Lung (tissue), 12 donors: ENCODE results near the gene SEC24C. TPM values are rescaled to one million over a fixed set of nuclear protein-coding genes. Genes with fewer than 3 reads are reported as not detected.

Source experiments
- ATAC-seq: fragments of 200-7000 bp; cut with Tn5 transposase; one replicate; pipeline ENCODE4 v1.9.1; 2020; ENCODE audit warnings: moderate number of reproducible peaks; ENCODE audit not compliant: insufficient read depth, low FRiP score
- DNase-seq, 3 donors: peaks; one replicate each; pipeline ENCODE4 v3.0.0-alpha.2; 2013 to 2017
- H3K27ac ChIP-seq, 2 donors: one replicate each; pipeline ENCODE4 v1.5.1; 2013; ENCODE audit warnings: mild to moderate bottlenecking in 2 of 2, moderate library complexity in 2 of 2, control low read depth in 1 of 2, inconsistent platforms in 1 of 2, low read depth in 1 of 2, low read length in 1 of 2
- H3K27me3 ChIP-seq, 3 donors: one replicate each; pipeline ENCODE4 v1.5.1; 2013; ENCODE audit warnings: low read length in 2 of 3; ENCODE audit not compliant: control insufficient read depth in 3 of 3, insufficient read depth in 3 of 3
- H3K36me3 ChIP-seq, 4 donors: one replicate each; pipeline ENCODE4 v1.5.1; 2013; ENCODE audit warnings: low read length in 4 of 4, mild to moderate bottlenecking in 1 of 4, moderate library complexity in 1 of 4; ENCODE audit not compliant: control insufficient read depth in 4 of 4, insufficient read depth in 4 of 4
- H3K4me1 ChIP-seq, 5 donors: one replicate each; pipeline ENCODE4 v1.5.1; 2013; ENCODE audit warnings: low read length in 5 of 5, mild to moderate bottlenecking in 2 of 5, moderate library complexity in 1 of 5; ENCODE audit not compliant: control insufficient read depth in 5 of 5, insufficient read depth in 5 of 5
- H3K4me3 ChIP-seq: one replicate; pipeline ENCODE4 v1.5.1; 2013; ENCODE audit warnings: mild to moderate bottlenecking, control low read depth, moderate library complexity
- H3K9ac ChIP-seq, 2 donors: one replicate each; pipeline ENCODE4 v1.5.1; 2013; ENCODE audit warnings: low read length in 2 of 2, control low read depth in 1 of 2; ENCODE audit not compliant: insufficient read depth in 1 of 2
- H3K9me3 ChIP-seq, 4 donors: one replicate each; pipeline ENCODE4 v1.5.1; 2013; ENCODE audit warnings: low read length in 3 of 4, mild to moderate bottlenecking in 1 of 4, moderate library complexity in 1 of 4; ENCODE audit not compliant: control insufficient read depth in 4 of 4, insufficient read depth in 3 of 4
- CTCF ChIP-seq: IDR thresholded peaks from 2 replicates; pipeline ENCODE4 v1.5.1; 2012; ENCODE audit warnings: mild to moderate bottlenecking; ENCODE audit errors: control extremely low read depth, extremely low read depth
- WGBS, 2 donors: extraction: QIAGEN DNeasy Blood & Tissue Kit; methylation state at CpG; one replicate each; pipeline ENCODE4 v1.1.7; 2013; 5-methylcytosine and 5-hydroxymethylcytosine counted together
- polyA plus RNA-seq, 2 donors: library from polyadenylated mRNA; stranded (reverse); fragments of 200-250 nt; gene quantifications; one replicate each; pipeline ENCODE4 v1.2.1, GENCODE V29; 2013
- total RNA-seq, 2 donors: library from RNA; depleted of rRNA in 1 of 2; stranded (reverse); fragments of >200 nt in 1 of 2; gene quantifications; one replicate each; pipeline ENCODE4 v1.2.1, GENCODE V29; 2014 to 2021
- donor health status: control.
- donor health status: control.
- donor health status: Bipolar disorder and iron deficiency.
- donor health status: healthy.
- donor health status: DM: yes; HTN: yes; CAD: no.

SEC24C gene
- total and polyA plus RNA-seq, 4 donors, result 42.3 to 77.4 (median 57.4) TPM

GRCh38 chr10:73742454-73742734 is 1.8 kb upstream of the SEC24C start:
- no peaks in the 10 kb centered on the region for H3K9me3 ChIP-seq
- no peak overlapping the region for H3K27ac ChIP-seq
- no peak for TF ChIP-seq CTCF
- H3K27me3 ChIP-seq, result no peaks in the 10 kb centered on the region
- WGBS, 2 donors, result 86 to 93% methylated on average over 5 of the region's 5 CpGs
- no peak for ATAC-seq
- H3K36me3 ChIP-seq, result peaks cover 6 to 10% (median 8%) of the 10 kb centered on the region in 4 donors
- H3K9ac ChIP-seq, result peak overlapping the region in 1 of 2 donors; percentile 100
- DNase-seq, result no peak
- H3K4me1 ChIP-seq, result peaks cover 2 to 19% (median 6%) of the 10 kb centered on the region in 5 donors
- no peak overlapping the region for H3K4me3 ChIP-seq

- DNase-seq, result no peak
- H3K27me3 ChIP-seq, result no peaks in the 10 kb centered on the region
- no peaks in the 10 kb centered on the region for H3K9me3 ChIP-seq
- H3K36me3 ChIP-seq, result peaks cover 8 to 13% (median 10%) of the 10 kb centered on the region in 4 donors
- TF ChIP-seq CTCF, result no peak
- H3K27ac ChIP-seq, result peak overlapping the region; percentile 89 to 97
- ATAC-seq, result no peak
- H3K9ac ChIP-seq, result peak overlapping the region; percentile 99 to 100
- 35 to 46% methylated on average over 6 of the region's 6 CpGs for whole genome bisulfite sequencing, 2 donors
- H3K4me3 ChIP-seq, result peak overlapping the region; percentile 63
- H3K4me1 ChIP-seq, result peaks cover 2 to 19% (median 6%) of the 10 kb centered on the region in 5 donors
These were observed 756 bp upstream of the SEC24C start for GRCh38 chr10:73743327-73743904.

GRCh38 chr10:73744664-73744975 is 448 bp downstream of the SEC24C start:
- Histone ChIP-seq H3K4me3 (peak overlapping the region; percentile 83), H3K9me3 (no peaks in the 10 kb centered on the region), H3K27me3 (no peaks in the 10 kb centered on the region), H3K9ac (peak overlapping the region; percentile 99 to 100), H3K4me1 (peaks cover 2 to 19% (median 6%) of the 10 kb centered on the region in 5 donors), H3K27ac (peak overlapping the region; percentile 74 to 97), H3K36me3 (peaks cover 12 to 17% (median 14%) of the 10 kb centered on the region in 4 donors)
- ATAC-seq (peak; percentile 20), DNase-seq (peak in 1 of 3 donors; percentile 67)
- TF ChIP-seq CTCF, result no peak
- WGBS, 2 donors, result 0 to 1% methylated on average over 10 of the region's 10 CpGs

- peaks cover 17 to 30% (median 25%) of the 10 kb centered on the region in 4 donors for H3K36me3 ChIP-seq
- DNase-seq (no peak), ATAC-seq (no peak)
- WGBS, 2 donors, result 88 to 95% methylated on average over 2 of the region's 2 CpGs
- TF ChIP-seq CTCF, result no peak
- peaks cover 2 to 20% (median 6%) of the 10 kb centered on the region in 5 donors for H3K4me1 ChIP-seq
- no peaks in the 10 kb centered on the region for H3K9me3 ChIP-seq
- H3K9ac ChIP-seq, result no peak overlapping the region
- no peaks in the 10 kb centered on the region for H3K27me3 ChIP-seq
- H3K27ac ChIP-seq, result no peak overlapping the region
- no peak overlapping the region for H3K4me3 ChIP-seq
These were observed 2.5 kb downstream of the SEC24C start for GRCh38 chr10:73746721-73747120.
